DOHH2 (cell line): ENCODE results near the gene CAPN12.

ENCODE experiments used
- H3F3A ChIP-seq: fragments of 200-600 bp; sonication (generic), shearing (Covaris generic); 2 replicates; pipeline ENCODE4 v1.6.0; 2016; ENCODE audit warnings: antibody characterized with exemption, mild to moderate bottlenecking; ENCODE audit not compliant: control insufficient read depth, insufficient read depth
- H3K27ac ChIP-seq: fragments of 200-600 bp; sonication (generic); 2 replicates; pipeline ENCODE4 v1.5.1; 2014; ENCODE audit warnings: low read depth, mild to moderate bottlenecking, low read length, moderate library complexity
- H3K27me3 ChIP-seq: fragments of 200-600 bp; sonication (generic); 2 replicates; pipeline ENCODE4 v1.6.1; 2014; ENCODE audit warnings: mild to moderate bottlenecking, low read length, mixed read lengths; ENCODE audit not compliant: control insufficient read depth
- H3K36me3 ChIP-seq: fragments of 200-600 bp; sonication (generic); 2 replicates; pipeline ENCODE4 v1.6.1; 2014; ENCODE audit warnings: mild to moderate bottlenecking, low read length, moderate library complexity, mixed read lengths; ENCODE audit not compliant: control insufficient read depth
- H3K4me1 ChIP-seq: fragments of 200-600 bp; sonication (generic); 2 replicates; pipeline ENCODE4 v1.6.1; 2014; ENCODE audit warnings: mild to moderate bottlenecking, low read length, mixed read lengths; ENCODE audit not compliant: control insufficient read depth
- H3K4me2 ChIP-seq: fragments of 200-600 bp; sonication (generic); 2 replicates; pipeline ENCODE4 v1.6.0; 2014; ENCODE audit warnings: mild to moderate bottlenecking, low read length, moderate library complexity
- H3K4me3 ChIP-seq: fragments of 200-600 bp; sonication (generic); 2 replicates; pipeline ENCODE4 v1.5.1; 2014; ENCODE audit warnings: mild to moderate bottlenecking, low read length, mixed read lengths
- H3K79me2 ChIP-seq: fragments of 200-600 bp; sonication (generic); 2 replicates; pipeline ENCODE4 v1.6.1; 2014; ENCODE audit warnings: mild to moderate bottlenecking, low read length, mixed read lengths; ENCODE audit not compliant: control insufficient read depth
- H3K9me2 ChIP-seq: fragments of 200-600 bp; sonication (generic); replicated peaks from 2 replicates; pipeline ENCODE4 v1.6.1; 2014; ENCODE audit warnings: mild to moderate bottlenecking, low read length, mixed read lengths; ENCODE audit not compliant: control insufficient read depth
- H3K9me3 ChIP-seq: fragments of 200-600 bp; sonication (generic); 2 replicates; pipeline ENCODE4 v1.6.1; 2014; ENCODE audit warnings: antibody characterized with exemption, low read length, mixed read lengths; ENCODE audit not compliant: control insufficient read depth, insufficient read depth
- H4K20me1 ChIP-seq: fragments of 200-600 bp; sonication (generic); 2 replicates; pipeline ENCODE4 v1.6.0; 2014; ENCODE audit warnings: low read depth, mild to moderate bottlenecking, antibody characterized with exemption, low read length, moderate library complexity; ENCODE audit not compliant: control insufficient read depth, insufficient read depth
- CTCF ChIP-seq: fragments of 200-600 bp; sonication (generic); IDR thresholded peaks from one replicate; pipeline ENCODE4 v1.5.1; 2014; ENCODE audit warnings: antibody characterized with exemption, mild to moderate bottlenecking, low read depth, low read length; ENCODE audit not compliant: poor library complexity, severe bottlenecking
- EZH2phosphoT487 ChIP-seq: fragments of 200-600 bp; sonication (generic); IDR thresholded peaks from 2 replicates; pipeline ENCODE4 v1.6.1; 2017; ENCODE audit warnings: borderline replicate concordance, mild to moderate bottlenecking, antibody characterized with exemption, low read length, moderate library complexity, mixed read lengths

Gene CAPN12

GRCh38 chr19:38721979-38722773 lies 22.1 kb downstream of the CAPN12 start:
- H3K36me3 ChIP-seq: peaks cover 71% of the 10 kb centered on the region

GRCh38 chr19:38721496-38721895 lies 22.8 kb downstream of the CAPN12 start:
- Histone ChIP-seq H3K4me3 (no peak overlapping the region), H3K79me2 (no peaks in the 10 kb centered on the region), H3K4me1 (no peaks in the 10 kb centered on the region), H3K9me3 (no peaks in the 10 kb centered on the region), H3K27me3 (no peaks in the 10 kb centered on the region), H4K20me1 (no peaks in the 10 kb centered on the region), H3F3A (no peaks in the 10 kb centered on the region), H3K9me2 (no peaks in the 10 kb centered on the region), H3K36me3 (peaks cover 72% of the 10 kb centered on the region), H3K27ac (no peak overlapping the region), H3K4me2 (no peak overlapping the region)
- TF ChIP-seq EZH2phosphoT487: no peak
- no peak for TF ChIP-seq CTCF

More at GRCh38 chr19:38721979-38722773, 22.1 kb downstream of the CAPN12 start:
- Histone ChIP-seq H3K79me2 (no peaks in the 10 kb centered on the region), H3K27ac (no peak overlapping the region), H3K27me3 (no peaks in the 10 kb centered on the region), H3K4me3 (no peak overlapping the region), H3K4me1 (no peaks in the 10 kb centered on the region), H3K4me2 (no peak overlapping the region), H3F3A (no peaks in the 10 kb centered on the region), H3K9me2 (no peaks in the 10 kb centered on the region), H4K20me1 (no peaks in the 10 kb centered on the region), H3K9me3 (no peaks in the 10 kb centered on the region)
- TF ChIP-seq CTCF: no peak
- no peak for TF ChIP-seq EZH2phosphoT487

GRCh38 chr19:38720559-38721236 lies 23.6 kb downstream of the CAPN12 start:
- Histone ChIP-seq H3K9me3 (no peaks in the 10 kb centered on the region), H3K27ac (no peak overlapping the region), H4K20me1 (no peaks in the 10 kb centered on the region), H3K9me2 (no peaks in the 10 kb centered on the region), H3K79me2 (no peaks in the 10 kb centered on the region), H3K4me2 (no peak overlapping the region), H3K27me3 (no peaks in the 10 kb centered on the region), H3K36me3 (peaks cover 70% of the 10 kb centered on the region), H3F3A (no peaks in the 10 kb centered on the region), H3K4me3 (no peak overlapping the region), H3K4me1 (no peaks in the 10 kb centered on the region)
- TF ChIP-seq EZH2phosphoT487: no peak
- TF ChIP-seq CTCF: no peak
